Esophagus squamous epithelium (tissue), 5 donors: ENCODE data around the gene MTA1. TPM values are rescaled to one million over a fixed set of nuclear protein-coding genes. Genes with fewer than 3 reads are reported as not detected.

Source experiments
- DNase-seq: peaks from one replicate; lab custom pipeline; 2025; lab: John Stamatoyannopoulos, UW
- H3K27ac ChIP-seq, 4 donors: fragments of 200-600 bp; sonication (generic); one replicate each; pipeline ENCODE4 v1.5.1; 2016 to 2019; ENCODE audit warnings: mild to moderate bottlenecking in 1 of 4
- H3K27me3 ChIP-seq, 4 donors: fragments of 200-600 bp; sonication (generic); 1 replicate in 3 of 4; 2 replicates in 1 of 4; pipeline versions ENCODE4 v1.5.1 to v1.6.0; 2017 to 2021; ENCODE audit warnings: antibody characterized with exemption in 1 of 4
- H3K36me3 ChIP-seq, 3 donors: fragments of 200-600 bp; sonication (generic); one replicate each; pipeline ENCODE4 v1.5.1; 2016 to 2019
- H3K4me1 ChIP-seq, 3 donors: fragments of 200-600 bp; sonication (generic); one replicate each; pipeline ENCODE4 v1.5.1; 2017 to 2019
- H3K4me3 ChIP-seq, 4 donors: fragments of 200-600 bp; sonication (generic); 1 replicate in 3 of 4; 2 replicates in 1 of 4; pipeline ENCODE4 v1.5.1; 2016 to 2019; ENCODE audit warnings: mild to moderate bottlenecking in 2 of 4, moderate library complexity in 1 of 4
- H3K9me3 ChIP-seq, 3 donors: fragments of 200-600 bp; sonication (generic); one replicate each; pipeline ENCODE4 v1.5.1; 2016 to 2019
- POLR2A ChIP-seq, 4 donors: fragments of 450-650 bp; IDR thresholded peaks; one replicate each; pipeline ENCODE4 v1.6.1; 2017; ENCODE audit warnings: antibody characterized with exemption in 4 of 4, mild to moderate bottlenecking in 4 of 4, moderate library complexity in 3 of 4
- WGBS, 2 donors: methylation state at CpG; one replicate each; pipeline ENCODE4 v1.1.5; 2018; 5-methylcytosine and 5-hydroxymethylcytosine counted together
- intact Hi-C: fragments of 100-400 bp; cut with DNase I; formaldehyde crosslinking; loops from one replicate; pipeline ENCODE4 v1.15.0; 2022
- total RNA-seq, 4 donors: library from RNA; depleted of rRNA; stranded (reverse); fragments of >200 nt; gene quantifications; one replicate each; pipeline ENCODE4 v1.1.0, GENCODE V29; 2016
- TF ChIP-seq, protein P1 (sequence below), 6 experiments: fragments of 450-650 bp in 4 of 6; fragments of 200-600 bp in 2 of 6; sonication (generic) in 2 of 6; IDR thresholded peaks; one replicate each; pipeline ENCODE4 v1.5.1; 2016 to 2019; ENCODE audit warnings: antibody characterized with exemption in 6 of 6, mild to moderate bottlenecking in 4 of 6, moderate library complexity in 4 of 6
- donor health status: DM: yes; HTN: yes; CAD: no.

The MTA1 gene
- total RNA-seq, 4 donors from 2014 or later = 19.9 to 64.7 (median 39.6) TPM

DNA sequence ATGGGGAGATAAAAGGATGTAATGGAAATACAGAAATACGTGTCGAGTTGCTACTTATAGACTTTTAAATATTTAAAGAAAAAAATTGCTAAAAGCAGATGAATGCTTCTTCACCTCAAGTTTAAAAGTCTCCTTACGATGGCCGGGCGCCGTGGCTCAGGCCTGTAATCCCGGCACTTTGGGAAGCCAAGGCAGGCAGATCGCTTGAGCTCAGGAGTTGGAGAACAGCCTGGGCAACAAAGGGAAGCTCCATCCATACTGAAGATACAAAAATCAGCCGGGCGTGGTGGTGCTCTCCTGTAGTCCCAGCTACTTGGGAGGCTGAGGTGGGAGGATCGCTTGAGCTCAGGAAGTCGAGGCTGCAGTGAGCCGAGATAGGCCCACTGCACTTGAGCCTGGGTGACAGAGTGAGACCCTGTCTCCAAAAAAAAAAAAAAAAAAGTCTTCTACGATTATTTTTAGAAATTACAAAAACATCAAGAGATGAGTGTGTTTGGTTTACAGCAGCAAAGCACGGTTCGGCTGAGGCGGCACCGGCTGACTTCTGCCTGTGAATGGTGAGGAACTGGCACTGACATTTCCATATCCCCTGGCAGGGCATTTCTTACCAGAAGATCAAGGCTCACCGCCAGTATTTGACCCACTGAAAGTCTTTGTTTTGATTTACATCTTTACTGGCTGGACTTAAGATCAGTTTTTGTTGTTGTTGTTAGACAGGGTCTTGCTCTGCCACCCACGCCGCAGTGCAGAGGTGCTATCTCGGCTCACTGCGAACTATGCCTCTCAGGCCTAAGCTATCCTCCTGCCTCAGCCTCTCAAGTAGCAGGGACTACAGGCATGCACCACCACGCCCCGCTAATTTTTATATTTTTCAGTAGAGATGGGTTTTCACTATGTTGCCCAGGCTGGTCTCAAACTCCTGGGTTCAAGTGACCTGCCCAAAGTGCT, 3.9 kb upstream of the MTA1 start:
- TF ChIP-seq POLR2A (IDR thresholded peaks at IDR 0.05) = no peak
- TF ChIP-seq, protein P1, sequence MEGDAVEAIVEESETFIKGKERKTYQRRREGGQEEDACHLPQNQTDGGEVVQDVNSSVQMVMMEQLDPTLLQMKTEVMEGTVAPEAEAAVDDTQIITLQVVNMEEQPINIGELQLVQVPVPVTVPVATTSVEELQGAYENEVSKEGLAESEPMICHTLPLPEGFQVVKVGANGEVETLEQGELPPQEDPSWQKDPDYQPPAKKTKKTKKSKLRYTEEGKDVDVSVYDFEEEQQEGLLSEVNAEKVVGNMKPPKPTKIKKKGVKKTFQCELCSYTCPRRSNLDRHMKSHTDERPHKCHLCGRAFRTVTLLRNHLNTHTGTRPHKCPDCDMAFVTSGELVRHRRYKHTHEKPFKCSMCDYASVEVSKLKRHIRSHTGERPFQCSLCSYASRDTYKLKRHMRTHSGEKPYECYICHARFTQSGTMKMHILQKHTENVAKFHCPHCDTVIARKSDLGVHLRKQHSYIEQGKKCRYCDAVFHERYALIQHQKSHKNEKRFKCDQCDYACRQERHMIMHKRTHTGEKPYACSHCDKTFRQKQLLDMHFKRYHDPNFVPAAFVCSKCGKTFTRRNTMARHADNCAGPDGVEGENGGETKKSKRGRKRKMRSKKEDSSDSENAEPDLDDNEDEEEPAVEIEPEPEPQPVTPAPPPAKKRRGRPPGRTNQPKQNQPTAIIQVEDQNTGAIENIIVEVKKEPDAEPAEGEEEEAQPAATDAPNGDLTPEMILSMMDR (IDR thresholded peaks at IDR 0.05) = no peak
- Histone ChIP-seq H3K36me3 (no peaks in the 10 kb centered on the region), H3K27ac (peak overlapping the region in 2 of 4 donors; percentile 59 to 78), H3K9me3 (no peaks in the 10 kb centered on the region), H3K27me3 (peaks cover 0 to 29% (median 2%) of the 10 kb centered on the region in 4 donors), H3K4me3 (peak overlapping the region in 3 of 4 donors; percentile 44 to 74 (median 64)), H3K4me1 (peaks cover 30 to 51% (median 40%) of the 10 kb centered on the region in 3 donors)
- no peak for DNase-seq
- 84 to 85% methylated on average over 25 of the region's 25 CpGs for WGBS, 2 donors
- intact Hi-C loops = no loop called here

DNA sequence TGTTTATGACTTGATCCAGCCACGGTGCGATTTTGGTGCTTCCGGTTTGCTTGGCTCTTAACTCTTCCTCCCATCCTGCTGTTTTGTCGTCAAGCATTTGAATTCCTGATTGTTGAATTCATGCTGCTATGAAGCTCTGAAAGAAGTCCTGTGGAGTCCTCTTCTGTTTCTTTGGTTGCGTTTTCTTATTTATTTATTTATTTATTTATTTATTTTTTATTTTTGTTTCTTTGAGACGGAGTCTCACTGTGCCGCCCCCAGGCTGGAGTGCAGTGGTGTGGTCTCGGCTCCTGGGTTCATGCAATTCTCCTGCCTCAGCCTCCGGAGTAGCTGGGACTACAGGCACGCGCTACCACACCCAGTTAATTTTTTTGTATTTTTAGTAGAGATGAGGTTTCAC, 3.0 kb upstream of the MTA1 start:
- WGBS, 2 donors = 95% methylated on average over 11 of the region's 11 CpGs
- peaks cover 0 to 20% (median 0%) of the 10 kb centered on the region in 4 donors for H3K27me3 ChIP-seq
- no peaks in the 10 kb centered on the region for H3K36me3 ChIP-seq
- intact Hi-C loops = no loop called here
- DNase-seq = no peak
- H3K9me3 ChIP-seq = no peaks in the 10 kb centered on the region
- peaks cover 33 to 51% (median 40%) of the 10 kb centered on the region in 3 donors for H3K4me1 ChIP-seq
- TF ChIP-seq, protein P1 (IDR thresholded peaks at IDR 0.05) = no peak
- H3K27ac ChIP-seq = no peak overlapping the region
- H3K4me3 ChIP-seq = no peak overlapping the region

DNA sequence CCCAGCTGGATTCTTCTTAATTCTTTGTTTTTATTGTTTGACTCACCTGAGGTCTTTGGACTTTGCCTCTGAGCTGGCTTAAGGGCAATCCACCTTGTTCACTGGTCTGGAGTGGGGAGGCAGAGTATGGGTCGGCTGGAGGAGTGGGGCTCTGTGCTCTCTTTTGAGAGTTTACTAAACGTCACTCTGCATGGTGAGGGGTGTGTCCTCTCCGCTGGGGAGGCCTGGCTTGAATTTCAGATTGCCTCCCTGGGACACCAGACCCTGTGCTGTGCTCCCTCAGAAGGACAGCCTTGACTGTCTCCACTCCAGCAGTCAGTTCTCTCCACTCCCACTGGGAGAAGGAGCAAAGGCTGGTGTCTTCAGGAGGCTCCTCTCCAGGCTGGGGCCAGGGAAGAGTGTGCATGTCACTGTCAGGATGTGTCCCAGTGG, 1.9 kb upstream of the MTA1 start:
- H3K36me3 ChIP-seq = no peaks in the 10 kb centered on the region
- no peak overlapping the region for H3K4me3 ChIP-seq
- H3K9me3 ChIP-seq = no peaks in the 10 kb centered on the region
- H3K4me1 ChIP-seq = peaks cover 38 to 56% (median 42%) of the 10 kb centered on the region in 3 donors
- intact Hi-C loops = no loop called here
- no peak overlapping the region for H3K27ac ChIP-seq
- no peak for TF ChIP-seq POLR2A (IDR thresholded peaks at IDR 0.05)
- TF ChIP-seq, protein P1 (IDR thresholded peaks at IDR 0.05) = no peak
- no peak for DNase-seq
- 83% methylated on average over 1 of the region's 3 CpGs; no CpG with 5 or more reads in 1 of the 2 donors for WGBS, 2 donors
- H3K27me3 ChIP-seq = peaks cover 0 to 9% (median 0%) of the 10 kb centered on the region in 4 donors

DNA sequence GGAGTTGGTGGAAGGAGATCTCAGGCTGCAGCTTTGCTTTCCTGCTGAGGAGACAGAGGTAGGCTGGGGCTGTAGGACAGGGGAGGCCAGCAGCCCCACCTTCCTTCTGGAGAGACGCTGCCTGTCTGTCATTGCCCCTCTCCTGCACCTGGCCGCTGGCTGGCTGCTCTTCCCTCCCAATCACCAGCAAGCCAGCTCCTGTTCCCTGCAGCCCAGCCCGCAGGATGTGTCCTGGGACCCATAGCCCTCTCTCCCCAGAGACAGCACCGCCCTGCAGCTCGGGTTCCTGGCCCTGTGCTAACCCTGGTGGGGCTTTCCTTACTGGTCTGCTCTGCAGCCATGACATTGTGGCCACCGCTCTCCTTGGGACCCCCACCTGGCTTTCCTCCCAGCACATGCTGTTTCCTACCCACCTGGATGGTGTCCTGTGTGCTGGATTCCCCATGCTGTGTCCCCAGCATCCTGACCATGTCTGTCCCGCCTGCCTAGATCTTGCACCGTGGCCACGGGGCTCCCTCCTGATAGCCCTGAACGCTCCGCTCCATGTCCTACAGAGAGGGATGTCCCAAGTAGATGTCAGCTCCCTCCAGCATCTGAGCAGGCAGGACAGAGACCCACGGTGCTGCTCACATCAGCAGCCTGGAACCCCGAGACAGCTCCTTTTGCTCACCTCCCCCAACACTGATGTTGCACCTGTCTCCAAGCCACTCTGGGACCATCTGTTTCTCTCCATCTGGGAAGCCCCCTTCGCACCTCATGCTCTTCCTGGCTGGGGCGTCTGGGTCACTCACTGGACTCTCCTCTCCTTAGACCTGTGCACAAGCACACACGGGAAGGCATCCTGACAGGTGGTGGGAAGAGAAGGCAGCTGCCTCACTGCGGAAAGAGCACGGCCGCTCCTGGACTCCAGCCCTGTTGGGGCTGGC, 1.1 kb upstream of the MTA1 start:
- Histone ChIP-seq H3K27ac (peak overlapping the region in 1 of 4 donors; percentile 81), H3K4me3 (peak overlapping the region; percentile 37 to 89 (median 76)), H3K9me3 (no peaks in the 10 kb centered on the region), H3K4me1 (peaks cover 38 to 60% (median 42%) of the 10 kb centered on the region in 3 donors), H3K36me3 (no peaks in the 10 kb centered on the region), H3K27me3 (peaks cover 0 to 6% (median 0%) of the 10 kb centered on the region in 4 donors)
- intact Hi-C loops = no loop called here
- no peak for TF ChIP-seq POLR2A (IDR thresholded peaks at IDR 0.05)
- TF ChIP-seq, protein P1 (IDR thresholded peaks at IDR 0.05) = no peak
- 68 to 88% methylated on average over 11 of the region's 19 CpGs for WGBS, 2 donors
- DNase-seq = no peak
